BLaER1 treated with 17β-estradiol and CSF1 and Interleukin-3, amounts not matched to agents 10 nM and 100 nM (cell line): ENCODE data around the gene SLC13A3.

Source experiments
- H3K27ac ChIP-seq, 11 experiments: shearing (Covaris generic); formaldehyde crosslinking; 2 replicates each; pipeline ENCODE4 v1.8.1; 2022
- H3K27me3 ChIP-seq, 11 experiments: shearing (Covaris generic); formaldehyde crosslinking; 2 replicates each; pipeline ENCODE4 v1.8.1; 2022
- H3K36me3 ChIP-seq, 11 experiments: shearing (Covaris generic); formaldehyde crosslinking; 2 replicates each; pipeline ENCODE4 v1.8.1; 2022
- H3K4me1 ChIP-seq, 10 experiments: shearing (Covaris generic); formaldehyde crosslinking; 2 replicates each; pipeline ENCODE4 v1.8.1; 2022
- H3K4me2 ChIP-seq, 11 experiments: shearing (Covaris generic); formaldehyde crosslinking; 2 replicates each; pipeline ENCODE4 v1.8.1; 2022
- H3K4me3 ChIP-seq, 10 experiments: shearing (Covaris generic); formaldehyde crosslinking; 2 replicates each; pipeline ENCODE4 v1.8.1; 2022
- H3K9ac ChIP-seq, 11 experiments: shearing (Covaris generic); formaldehyde crosslinking; 2 replicates each; pipeline ENCODE4 v1.8.1; 2022
- H3K9me3 ChIP-seq, 11 experiments: shearing (Covaris generic); formaldehyde crosslinking; replicated peaks in 1 of 11; 2 replicates each; pipeline ENCODE4 v1.8.1; 2022
- H4K20me1 ChIP-seq, 11 experiments: shearing (Covaris generic); formaldehyde crosslinking; 2 replicates each; pipeline ENCODE4 v1.8.1; 2022
- Cebpa-rat ChIP-seq, 11 experiments: shearing (Covaris generic); IDR thresholded peaks; 2 replicates each; pipeline ENCODE4 v1.8.1; 2022

Gene SLC13A3

DNA sequence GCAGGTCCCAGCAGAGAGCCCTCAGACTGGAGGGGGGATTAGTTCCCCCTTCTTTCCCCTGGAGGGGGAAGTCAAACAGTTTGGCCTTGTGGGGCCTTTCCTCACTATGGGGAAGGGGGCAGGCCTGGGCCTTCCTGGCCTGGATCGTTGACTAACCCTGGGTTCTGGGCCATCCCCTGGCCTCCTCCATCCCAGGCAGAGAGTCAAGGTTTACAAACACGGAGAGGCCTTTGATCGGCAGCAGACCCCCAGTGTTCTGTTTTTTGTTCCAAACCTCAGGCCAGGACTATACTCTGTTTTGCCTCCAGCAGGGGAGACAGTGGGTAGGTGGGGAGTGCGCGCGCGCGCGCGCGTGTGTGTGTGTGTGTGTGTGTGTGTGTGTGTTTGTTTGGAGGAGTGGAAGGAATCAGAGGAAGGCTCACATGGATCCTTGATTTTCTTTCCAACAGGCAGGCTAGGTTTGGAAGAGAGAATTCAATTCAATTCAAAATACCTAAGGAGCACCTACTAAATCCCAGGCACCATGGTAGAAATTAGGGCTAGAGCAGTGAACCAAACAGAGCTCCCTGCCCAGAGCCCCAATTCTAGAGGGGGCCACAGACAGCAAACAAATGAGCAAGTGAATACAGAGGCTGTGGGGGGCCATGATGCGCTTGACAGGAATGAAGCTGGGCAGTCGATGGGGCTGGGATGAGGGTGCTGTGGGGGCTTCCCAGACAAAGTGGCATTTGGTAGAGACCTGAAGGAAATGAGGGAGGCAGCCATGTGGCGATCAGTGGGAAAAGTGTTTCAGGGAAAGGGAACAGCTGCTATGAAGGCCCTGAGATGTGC is 23.2 kb upstream of the SLC13A3 start:
- peak overlapping the region in 3 of 11 experiments; percentile 6 to 39 (median 17); a peak in 1 of 22 replicates for H3K9ac ChIP-seq
- peaks cover 0 to 15% (median 0%) of the 10 kb centered on the region in 11 experiments; a peak in 5 of 22 replicates for H3K36me3 ChIP-seq
- TF ChIP-seq Cebpa-rat (IDR thresholded peaks at IDR 0.05): no peak
- peaks cover 0 to 28% (median 3%) of the 10 kb centered on the region in 11 experiments; a peak in 9 of 22 replicates for H4K20me1 ChIP-seq
- no peaks in the 10 kb centered on the region for H3K27me3 ChIP-seq
- H3K27ac ChIP-seq: 0 out of 22 replicates have a peak overlapping the region, but pooled peaks of 1 of the 11 experiments have one; percentile 1
- peaks cover 20 to 37% (median 28%) of the 10 kb centered on the region in 11 experiments for H3K9me3 ChIP-seq
- peak overlapping the region; percentile 13 to 70 (median 54); a peak in 20 of 22 replicates for H3K4me2 ChIP-seq
- H3K4me1 ChIP-seq: peaks cover 0 to 27% (median 21%) of the 10 kb centered on the region in 10 experiments; a peak in 17 of 20 replicates
- no peak overlapping the region for H3K4me3 ChIP-seq

DNA sequence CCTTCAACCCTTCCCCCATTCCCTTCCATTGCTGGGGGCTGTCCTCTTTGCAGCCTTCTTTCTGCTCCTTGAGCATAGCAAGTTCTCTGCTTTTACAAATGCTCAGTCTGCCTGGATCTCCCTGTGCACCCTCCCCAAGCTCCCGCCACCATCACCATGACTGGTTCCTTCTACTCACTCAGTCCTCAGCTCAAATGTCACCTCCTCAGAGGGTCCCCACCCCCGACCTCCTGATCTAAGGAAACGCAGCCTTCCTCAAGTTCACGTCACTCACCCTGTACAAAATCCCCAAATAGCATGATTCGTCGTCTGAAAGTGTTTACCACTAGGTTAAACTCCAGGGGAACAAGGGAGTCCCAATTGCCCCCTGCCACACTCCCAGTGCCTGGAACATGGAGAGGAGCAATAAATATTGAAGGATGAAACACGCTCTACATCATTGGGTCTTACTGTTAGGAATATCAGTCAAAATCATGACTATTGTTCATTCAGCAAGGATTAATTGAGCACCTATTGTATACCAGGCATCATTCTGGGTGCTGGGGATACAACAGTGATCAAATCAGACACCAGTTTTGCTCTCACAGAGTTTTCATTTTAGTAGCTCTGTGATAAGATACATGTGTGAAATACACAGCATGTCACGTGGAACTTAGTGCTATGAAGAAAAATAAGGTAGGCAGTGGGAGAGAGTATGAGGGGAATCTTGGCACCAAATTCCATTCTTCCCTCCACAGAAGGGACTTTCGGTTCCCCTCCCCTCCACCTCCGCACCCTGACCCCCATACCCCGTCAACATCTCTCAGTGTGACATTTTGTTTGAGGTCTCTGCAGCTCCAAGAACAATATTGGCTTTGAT is 22.4 kb upstream of the SLC13A3 start:
- Histone ChIP-seq H3K27me3 (no peaks in the 10 kb centered on the region), H3K4me1 (peaks cover 0 to 27% (median 21%) of the 10 kb centered on the region in 10 experiments; a peak in 17 of 20 replicates), H3K27ac (no peak overlapping the region), H3K9ac (no peak overlapping the region; a peak in 1 of 22 replicates), H3K9me3 (peaks cover 20 to 44% (median 33%) of the 10 kb centered on the region in 11 experiments), H3K4me3 (no peak overlapping the region), H3K36me3 (peaks cover 0 to 15% (median 0%) of the 10 kb centered on the region in 11 experiments; a peak in 5 of 22 replicates), H3K4me2 (peak overlapping the region in 10 of 11 experiments; percentile 13 to 70 (median 59); a peak in 15 of 22 replicates), H4K20me1 (peaks cover 0 to 22% (median 0%) of the 10 kb centered on the region in 11 experiments; a peak in 6 of 22 replicates)
- no peak for TF ChIP-seq Cebpa-rat (IDR thresholded peaks at IDR 0.05)

DNA sequence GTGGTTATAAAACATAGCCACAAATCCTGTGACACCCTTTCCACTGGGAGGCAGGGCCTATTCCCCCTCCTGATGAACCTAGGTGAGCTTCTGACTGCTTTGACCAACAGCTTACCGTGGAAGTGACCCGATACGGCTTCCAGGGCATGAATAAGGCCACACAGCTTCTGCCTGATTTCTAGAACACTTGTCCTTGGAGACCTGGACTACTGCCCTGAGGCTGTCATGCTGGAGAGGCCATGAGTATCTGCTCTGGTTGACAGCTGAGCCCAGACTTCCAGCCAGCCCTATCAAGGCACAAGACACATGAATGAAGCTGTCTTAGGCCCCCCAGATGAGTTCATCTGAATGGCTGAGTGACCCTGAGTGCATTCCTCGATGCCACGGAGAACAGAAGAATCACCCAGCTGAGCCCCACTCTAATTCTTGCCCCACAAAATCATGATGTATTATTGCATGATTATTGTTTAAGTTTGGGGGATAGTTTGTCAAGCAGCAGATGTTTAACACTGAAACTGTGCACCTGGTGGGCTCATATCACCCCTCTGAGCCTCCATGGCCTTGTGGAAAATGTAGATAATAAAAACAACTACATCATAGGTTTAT is 21.4 kb upstream of the SLC13A3 start:
- Histone ChIP-seq H3K27ac (no peak overlapping the region), H3K36me3 (peaks cover 0 to 15% (median 0%) of the 10 kb centered on the region in 11 experiments; a peak in 5 of 22 replicates), H3K9ac (no peak overlapping the region), H3K4me1 (peaks cover 0 to 27% (median 21%) of the 10 kb centered on the region in 10 experiments; a peak in 17 of 20 replicates), H4K20me1 (peaks cover 0 to 15% (median 0%) of the 10 kb centered on the region in 11 experiments; a peak in 5 of 22 replicates), H3K27me3 (no peaks in the 10 kb centered on the region), H3K9me3 (peaks cover 20 to 44% (median 33%) of the 10 kb centered on the region in 11 experiments), H3K4me2 (no peak overlapping the region), H3K4me3 (no peak overlapping the region)
- no peak for TF ChIP-seq Cebpa-rat (IDR thresholded peaks at IDR 0.05)

DNA sequence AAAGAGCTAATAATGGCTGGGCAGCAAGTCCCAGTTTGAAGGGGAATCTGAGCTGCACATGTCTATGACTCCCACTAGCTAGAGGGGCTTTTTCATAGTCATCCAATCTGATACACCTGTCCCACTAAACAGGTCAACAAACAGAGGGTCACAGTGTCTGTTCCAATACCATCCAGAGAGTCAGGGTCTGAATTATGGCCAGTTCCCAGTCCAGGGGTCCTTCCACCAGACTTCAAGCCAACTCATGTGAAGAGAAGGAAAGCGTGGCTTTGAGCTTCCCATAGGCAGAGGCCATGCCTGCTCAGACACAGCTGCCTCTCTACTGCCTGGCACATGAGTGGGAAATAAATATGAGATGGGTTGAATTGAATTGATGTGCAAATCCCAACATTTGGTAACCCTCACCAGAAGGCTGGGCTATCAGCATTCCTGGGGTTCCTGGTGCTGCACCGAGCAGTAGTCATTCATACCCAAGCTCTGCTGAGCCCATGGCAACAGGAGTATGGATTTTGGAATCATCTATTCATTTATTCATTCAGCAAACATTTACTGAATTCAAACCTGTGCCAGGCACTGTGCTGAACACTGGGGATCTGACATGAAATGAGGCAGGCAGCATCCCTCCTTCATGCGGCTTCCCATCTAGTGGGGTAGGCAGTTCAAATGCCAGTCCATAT is 20.7 kb upstream of the SLC13A3 start:
- TF ChIP-seq Cebpa-rat (IDR thresholded peaks at IDR 0.05): no peak
- Histone ChIP-seq H3K36me3 (peaks cover 0 to 15% (median 0%) of the 10 kb centered on the region in 11 experiments; a peak in 5 of 22 replicates), H3K4me1 (peaks cover under 1 to 27% (median 21%) of the 10 kb centered on the region in 10 experiments; a peak in 19 of 20 replicates), H3K9me3 (peaks cover 20 to 44% (median 33%) of the 10 kb centered on the region in 11 experiments), H3K27ac (no peak overlapping the region), H3K27me3 (no peaks in the 10 kb centered on the region), H3K4me3 (no peak overlapping the region), H4K20me1 (peaks cover 0 to 15% (median 0%) of the 10 kb centered on the region in 11 experiments; a peak in 5 of 22 replicates), H3K4me2 (no peak overlapping the region), H3K9ac (no peak overlapping the region)

DNA sequence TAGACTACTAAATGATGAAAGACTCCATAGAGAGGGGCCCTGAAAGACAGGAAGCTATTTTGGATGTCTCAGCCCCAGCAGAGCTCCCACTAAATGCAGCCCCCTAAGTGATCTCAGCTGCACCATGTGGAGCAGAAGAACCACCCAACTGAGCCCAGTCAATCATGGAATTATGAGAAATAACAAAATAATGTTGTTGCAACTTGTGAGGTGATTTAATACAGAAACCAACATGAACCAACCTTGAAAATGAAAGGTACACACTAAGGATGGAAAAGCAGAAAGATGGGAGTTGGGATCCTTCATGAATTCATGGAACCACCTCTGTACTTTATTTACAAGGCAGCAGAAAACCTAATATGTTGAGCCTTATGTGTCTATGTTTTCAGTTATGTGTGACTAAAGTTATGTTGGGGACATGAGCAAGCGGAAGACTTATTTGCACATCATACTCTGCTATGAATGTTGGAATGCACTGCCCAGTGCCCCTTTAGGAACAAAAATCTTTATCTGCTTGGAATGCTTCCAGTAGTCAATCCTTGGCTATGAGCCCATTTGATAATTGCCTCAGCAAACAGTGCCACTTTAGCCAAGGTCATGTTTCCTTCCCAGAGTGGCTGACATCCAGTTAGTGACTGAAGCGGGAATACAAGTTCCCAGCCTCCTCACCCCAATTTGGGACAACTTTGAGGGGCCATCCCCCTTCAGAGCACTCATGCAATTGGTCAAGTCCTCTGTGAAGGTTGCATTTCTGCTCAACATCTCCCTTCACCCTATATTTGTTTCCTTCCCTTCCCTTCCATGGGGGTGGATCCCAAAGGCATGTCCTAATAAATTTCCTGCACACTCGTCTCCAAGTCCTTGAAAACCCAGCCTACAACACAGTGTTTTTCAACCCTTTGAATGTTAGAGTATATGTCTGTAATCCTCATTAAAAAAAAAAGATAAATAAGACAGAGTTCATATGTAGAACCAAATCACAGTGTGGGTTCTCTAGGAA is 19.6 kb upstream of the SLC13A3 start:
- Histone ChIP-seq H3K9ac (no peak overlapping the region), H3K4me2 (no peak overlapping the region), H4K20me1 (peaks cover 0 to 15% (median 0%) of the 10 kb centered on the region in 11 experiments; a peak in 5 of 22 replicates), H3K27ac (no peak overlapping the region), H3K4me1 (peaks cover 6 to 27% (median 20%) of the 10 kb centered on the region in 10 experiments), H3K36me3 (peaks cover 0 to 15% (median 0%) of the 10 kb centered on the region in 11 experiments; a peak in 5 of 22 replicates), H3K4me3 (no peak overlapping the region), H3K27me3 (no peaks in the 10 kb centered on the region), H3K9me3 (peaks cover 20 to 44% (median 33%) of the 10 kb centered on the region in 11 experiments)
- TF ChIP-seq Cebpa-rat (IDR thresholded peaks at IDR 0.05): no peak

DNA sequence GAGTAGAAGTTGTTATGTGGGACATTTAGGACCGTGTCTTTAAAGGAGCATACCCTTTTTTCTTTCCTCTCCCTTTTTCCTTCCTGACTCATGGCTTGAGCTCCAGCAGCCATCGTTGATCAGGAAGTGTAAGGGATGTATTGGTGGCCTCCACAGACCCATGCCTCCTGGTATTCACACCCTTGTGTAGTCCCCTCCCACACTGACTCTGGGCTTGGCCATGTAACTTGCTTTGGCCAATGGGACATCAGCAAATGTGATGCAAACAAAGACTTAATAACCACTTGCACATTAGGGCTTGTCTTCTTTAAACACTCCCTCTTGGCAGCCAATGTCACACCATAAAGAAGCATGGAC is 18.9 kb upstream of the SLC13A3 start:
- peaks cover 0 to 15% (median 0%) of the 10 kb centered on the region in 11 experiments; a peak in 5 of 22 replicates for H4K20me1 ChIP-seq
- H3K27me3 ChIP-seq: no peaks in the 10 kb centered on the region
- no peak overlapping the region for H3K4me3 ChIP-seq
- TF ChIP-seq Cebpa-rat (IDR thresholded peaks at IDR 0.05): no peak
- H3K4me2 ChIP-seq: no peak overlapping the region
- H3K36me3 ChIP-seq: peaks cover 0 to 15% (median 0%) of the 10 kb centered on the region in 11 experiments; a peak in 5 of 22 replicates
- H3K9me3 ChIP-seq: peaks cover 20 to 44% (median 33%) of the 10 kb centered on the region in 11 experiments
- H3K4me1 ChIP-seq: peaks cover 6 to 22% (median 14%) of the 10 kb centered on the region in 10 experiments
- H3K27ac ChIP-seq: no peak overlapping the region
- no peak overlapping the region for H3K9ac ChIP-seq
